Hematopoietic multipotent progenitor cell (in vitro differentiated cells): ENCODE results near the gene GNAL. TPM values are rescaled to one million over a fixed set of nuclear protein-coding genes. Genes with fewer than 3 reads are reported as not detected.

Source experiments
- DNase-seq, 3 donors: peaks; one replicate each; pipeline ENCODE4 v3.0.0-alpha.2; 2011 to 2015; ENCODE audit warnings: low read depth in 2 of 3, low spot score in 2 of 3
- total RNA-seq: library from RNA; depleted of rRNA; stranded (reverse); fragments of >200 nt; gene quantifications from one replicate; pipeline ENCODE4 v1.2.3, GENCODE V29; 2012

Gene GNAL
- total RNA-seq, 1 donor: 0.27 TPM

DNA sequence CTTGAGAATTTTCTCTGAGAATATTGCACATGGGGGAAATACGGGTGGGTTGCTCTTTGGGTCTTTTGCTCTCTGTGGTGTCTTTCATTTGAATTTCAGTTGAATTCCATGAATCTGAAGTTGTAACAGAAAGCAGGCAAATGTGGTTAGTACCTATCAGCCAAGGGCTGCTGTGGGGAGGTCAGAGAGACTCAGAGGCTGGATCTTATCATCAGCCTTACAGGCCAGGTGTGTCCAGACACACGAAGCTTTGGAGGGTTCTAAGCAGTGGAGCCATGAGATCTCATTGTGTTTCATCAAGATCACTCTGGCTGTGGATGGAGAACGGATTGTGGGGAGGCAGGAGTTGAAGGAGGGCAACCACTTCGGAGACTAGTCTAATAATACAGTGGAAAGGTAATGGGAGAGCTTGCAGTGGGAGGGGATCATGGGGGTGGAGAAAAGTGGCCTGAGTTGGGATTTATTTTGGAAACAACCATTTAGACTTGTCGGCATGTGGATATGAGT lies 68.1 kb downstream of the GNAL start:
- no peak for DNase-seq

DNA sequence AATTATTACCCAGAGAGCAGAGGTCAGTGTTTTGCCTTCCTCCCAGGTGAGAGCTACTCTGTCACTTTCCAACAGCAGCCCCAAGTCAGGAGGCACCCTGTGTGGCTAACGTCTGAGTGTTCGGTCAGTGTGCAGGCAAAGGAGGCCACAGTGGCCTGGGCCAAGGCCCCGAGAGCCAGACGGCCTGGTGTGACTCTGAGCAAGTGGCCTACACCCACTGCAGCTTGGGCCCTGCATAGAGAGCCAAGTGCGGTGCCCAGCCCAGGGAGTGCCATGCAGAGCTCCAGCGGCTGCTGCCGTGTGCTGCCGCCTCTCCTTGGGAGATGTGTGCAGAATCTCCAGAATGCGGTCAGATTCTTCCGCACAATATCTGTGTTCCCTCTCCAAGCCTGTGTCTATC lies 70.4 kb downstream of the GNAL start:
- DNase-seq: no peak

DNA sequence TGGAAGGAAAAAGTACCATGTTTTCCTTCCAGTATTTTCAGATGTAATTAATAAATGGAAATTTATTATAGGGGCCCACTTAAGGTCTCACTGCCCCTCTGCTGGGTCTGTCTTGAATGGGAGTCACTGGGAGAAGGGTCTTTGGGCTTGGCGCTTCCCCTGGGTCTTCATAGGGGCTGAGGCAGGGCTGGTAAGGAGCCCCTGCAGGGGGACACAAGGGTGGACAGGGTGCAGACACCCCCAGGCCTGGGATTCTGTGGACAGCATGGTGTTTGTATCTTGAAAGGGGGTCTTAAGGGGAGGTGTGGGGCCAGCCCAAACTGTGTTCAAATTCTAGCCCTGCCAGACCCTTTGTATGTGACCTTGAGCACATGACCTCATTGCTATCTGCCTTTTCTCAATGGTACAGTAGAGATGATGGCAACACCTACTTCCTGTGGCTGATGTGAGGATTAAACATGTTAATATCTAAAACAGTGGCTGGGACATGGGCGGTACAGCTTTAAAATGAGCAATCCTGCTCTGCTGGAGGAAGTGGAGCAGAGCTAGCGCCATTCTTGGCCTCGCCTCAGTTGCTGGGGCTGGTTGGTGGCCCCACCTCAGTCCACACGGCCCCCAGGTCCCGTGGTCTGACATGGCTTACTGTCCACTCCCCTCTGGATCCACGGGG lies 71.6 kb downstream of the GNAL start:
- no peak for DNase-seq

DNA sequence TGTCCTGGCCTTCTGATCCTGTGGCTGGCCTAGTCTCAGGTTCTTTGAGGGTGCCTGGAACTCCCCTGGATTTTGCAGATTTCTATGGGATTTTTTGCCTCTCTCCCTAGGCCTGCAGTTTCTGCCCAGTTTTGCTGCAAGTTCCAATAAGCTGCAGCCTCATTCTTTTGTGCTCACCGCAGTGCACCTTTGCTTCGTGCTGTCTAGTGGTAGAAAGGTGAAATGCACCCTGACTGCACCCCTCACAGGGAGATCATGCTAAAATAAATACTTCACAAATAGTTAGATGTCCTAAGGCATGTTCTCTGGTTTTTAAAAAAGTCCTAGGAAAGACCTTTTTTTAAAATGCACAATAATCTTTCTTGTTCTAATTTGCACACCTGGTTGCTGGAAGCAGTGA lies 72.5 kb downstream of the GNAL start:
- no peak for DNase-seq

DNA sequence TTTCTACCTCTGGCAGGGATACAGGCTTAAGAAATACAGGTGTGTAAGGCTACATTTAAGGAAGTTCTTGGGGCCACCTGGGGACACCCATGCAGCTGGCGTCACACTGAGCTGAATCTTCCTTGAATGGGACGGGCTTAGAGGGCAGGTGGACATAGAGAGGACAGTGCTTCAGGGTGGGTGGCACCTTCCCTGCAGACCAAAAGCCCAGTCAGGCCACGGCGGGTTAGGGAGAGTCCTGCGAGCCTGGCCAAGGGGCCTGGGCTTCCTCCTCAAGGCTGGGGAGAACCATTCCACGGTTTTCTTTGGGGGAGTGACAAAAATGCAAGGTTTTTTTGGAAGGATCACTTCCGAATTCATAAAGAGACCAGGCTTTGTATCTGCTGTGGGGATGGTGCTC lies 73.4 kb downstream of the GNAL start:
- no peak for DNase-seq

DNA sequence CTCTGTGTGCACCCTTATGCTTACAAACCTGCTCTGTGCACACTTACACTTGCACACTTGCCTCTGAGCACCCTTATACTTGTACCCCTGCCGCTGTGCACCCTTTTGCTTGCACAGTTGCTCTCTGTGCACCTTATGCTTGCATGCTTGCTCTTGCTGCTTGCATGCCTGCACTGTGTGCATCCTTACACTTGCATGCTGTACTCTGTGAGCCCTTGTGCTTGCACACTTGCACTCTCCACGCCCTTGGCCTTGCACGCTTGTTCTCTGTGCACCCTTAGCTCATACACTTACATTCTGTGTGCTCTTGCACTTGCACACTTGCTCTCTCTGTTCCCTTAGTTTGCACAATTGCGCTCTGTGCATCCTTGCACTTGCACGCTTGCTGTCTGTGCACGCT lies 78.3 kb downstream of the GNAL start:
- no peak for DNase-seq

DNA sequence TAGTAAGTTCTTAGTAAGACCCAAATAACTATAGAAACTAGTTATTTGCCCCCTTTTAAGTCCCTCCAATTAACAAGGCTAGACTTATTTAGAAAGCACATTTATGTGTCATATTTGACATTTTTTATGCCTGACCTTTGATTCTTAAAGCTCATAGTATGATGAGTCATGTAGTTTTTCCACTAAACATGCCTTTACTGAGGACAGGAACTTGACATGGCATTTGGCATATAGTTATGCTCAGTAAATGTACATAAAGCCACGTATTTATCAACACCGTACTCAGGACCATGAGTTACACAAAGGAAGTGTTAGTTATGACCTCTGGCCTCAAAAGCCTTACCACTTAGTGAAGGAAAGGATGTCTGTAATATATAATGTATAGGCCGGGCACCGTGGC lies 78.9 kb downstream of the GNAL start:
- no peak for DNase-seq

DNA sequence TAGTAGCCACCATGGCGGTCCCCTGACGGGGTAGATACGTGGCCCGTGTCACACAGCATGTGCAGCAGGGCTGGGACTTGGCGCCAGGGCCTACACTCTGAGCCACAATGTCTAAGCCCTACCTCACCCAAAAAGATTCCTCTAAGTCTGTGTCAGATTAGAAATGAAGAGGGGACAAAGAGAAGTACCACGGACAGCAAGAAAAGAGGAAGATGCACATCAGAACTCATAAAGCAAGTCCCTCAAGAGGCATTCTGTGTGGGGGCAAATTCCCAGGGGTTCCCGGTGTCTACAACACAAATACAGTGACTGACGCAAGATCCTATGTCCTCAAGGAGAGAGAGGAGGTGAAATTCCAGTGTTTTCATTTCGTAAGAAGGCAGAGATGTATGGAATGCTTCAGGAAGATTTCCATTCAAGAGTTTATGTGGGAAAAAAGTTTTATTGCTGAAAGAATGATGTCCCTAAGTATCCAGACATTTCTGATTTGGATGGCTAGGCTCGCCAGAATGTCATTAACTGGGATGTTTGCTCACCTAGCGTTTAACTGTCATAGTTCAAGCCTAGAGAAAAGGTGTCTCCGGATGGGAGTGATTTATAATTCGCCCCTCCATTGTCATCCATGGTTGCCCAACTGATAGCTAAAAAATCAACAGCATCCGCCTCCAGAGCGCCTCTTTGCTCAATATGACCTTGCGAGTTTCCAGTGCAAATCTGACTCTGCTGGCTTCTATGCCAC lies 86.5 kb downstream of the GNAL start:
- no peak for DNase-seq

DNA sequence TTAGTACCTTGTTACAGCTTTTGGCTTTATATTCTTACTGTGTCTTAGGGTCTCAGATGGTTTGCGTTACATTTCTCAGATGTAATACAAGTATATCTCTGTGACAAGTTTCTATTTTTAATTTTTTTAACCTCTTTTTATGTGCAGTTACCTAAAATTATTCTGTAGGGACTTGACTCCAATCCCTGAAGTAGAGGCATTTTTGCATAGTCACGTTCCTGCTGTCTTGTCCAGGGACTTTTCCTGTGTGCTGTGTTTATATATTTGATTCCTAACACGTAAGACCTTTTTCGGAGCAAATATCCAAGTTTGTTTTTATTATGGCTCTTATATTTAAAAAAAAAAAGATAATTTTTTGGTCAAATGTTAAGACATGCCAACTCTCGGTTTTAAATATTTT lies 91.0 kb downstream of the GNAL start:
- DNase-seq: no peak

DNA sequence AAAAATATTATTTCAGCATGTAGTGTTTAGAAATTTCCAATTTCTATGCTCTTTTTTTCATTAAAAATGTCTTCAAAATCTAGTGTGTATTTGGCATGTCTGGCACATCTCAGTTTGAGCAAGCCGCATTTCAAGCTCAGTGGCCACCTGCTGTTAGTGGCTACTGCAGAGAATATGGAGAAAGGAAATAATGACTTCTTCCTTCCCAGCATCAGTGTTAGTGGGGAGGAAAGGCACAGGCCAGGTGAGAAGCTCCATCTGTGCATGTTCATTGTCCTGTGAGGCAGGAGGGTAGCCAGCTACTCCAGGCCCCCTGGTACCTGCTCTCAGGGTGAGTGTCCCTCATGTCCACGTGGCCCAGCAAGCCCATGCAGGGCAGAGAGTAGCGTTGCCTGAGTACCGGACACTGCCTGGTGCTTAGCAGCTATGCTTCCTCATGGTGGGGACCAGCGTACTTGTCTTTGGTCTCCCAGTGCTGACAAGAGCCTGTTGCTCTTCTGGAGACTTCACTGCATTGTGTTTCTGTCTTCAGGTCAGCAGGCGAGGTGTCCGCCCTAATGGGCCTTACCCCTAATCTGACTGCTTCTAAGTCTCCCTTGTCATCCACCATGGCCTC lies 94.8 kb downstream of the GNAL start:
- DNase-seq: no peak

DNA sequence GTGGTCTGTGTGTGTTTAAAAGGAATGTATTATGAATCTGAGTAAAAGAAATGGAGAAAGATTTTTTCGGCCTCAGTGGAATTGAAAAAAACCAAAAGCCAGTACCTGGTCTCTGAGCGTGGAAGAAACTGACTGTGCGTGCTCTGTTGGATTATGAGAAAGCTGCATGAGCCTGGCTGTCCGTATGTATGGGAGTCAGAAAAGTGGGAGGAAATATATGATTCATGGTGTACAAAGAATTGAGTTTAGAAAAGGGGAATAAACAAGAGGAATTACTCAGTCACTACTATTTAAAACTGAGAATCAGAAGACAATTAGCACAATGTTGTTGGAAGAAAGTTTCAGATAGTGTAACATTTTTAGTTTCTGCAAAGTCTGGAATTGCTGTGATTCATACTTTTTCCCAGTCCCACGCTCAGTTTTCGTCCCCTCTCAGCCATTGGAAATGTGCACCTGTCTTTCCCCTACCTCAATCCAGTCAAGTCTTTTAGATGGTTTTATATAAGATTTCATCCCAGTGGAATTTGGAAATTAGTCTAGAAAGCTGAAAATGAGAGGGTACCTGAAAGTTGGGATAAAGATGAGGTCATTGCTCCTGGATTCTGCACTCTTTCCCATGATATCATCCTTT lies 95.7 kb downstream of the GNAL start:
- no peak for DNase-seq

DNA sequence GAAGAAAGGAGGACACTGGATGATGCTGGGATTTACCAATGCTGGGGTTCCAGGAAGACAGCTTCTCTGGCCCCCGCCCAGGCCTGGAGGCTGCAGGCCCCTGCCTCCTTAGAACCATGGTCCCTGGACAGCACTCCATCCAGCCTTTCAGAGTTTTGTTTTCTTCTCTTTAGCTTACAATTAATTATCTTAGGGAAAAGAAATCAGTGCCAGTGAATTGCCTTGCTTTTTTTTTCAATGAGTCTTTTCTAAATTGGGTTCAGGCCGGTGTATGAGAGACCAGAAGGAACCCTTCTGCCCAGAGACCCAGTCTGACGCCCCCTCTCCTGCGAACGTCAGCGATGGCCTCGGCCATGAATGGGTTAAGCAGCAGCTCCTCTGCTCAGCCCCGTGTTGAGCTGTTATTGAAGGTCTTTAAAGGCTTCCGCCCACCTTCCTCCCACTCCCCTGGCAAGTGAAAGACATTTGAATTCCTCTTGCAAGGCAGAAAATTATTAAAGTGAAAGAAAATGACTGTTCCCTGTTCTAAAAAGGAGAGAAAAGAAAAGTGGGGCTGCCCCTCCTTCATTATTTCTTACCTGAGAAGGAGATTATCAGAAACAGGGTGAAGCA lies 96.5 kb downstream of the GNAL start:
- no peak for DNase-seq

DNA sequence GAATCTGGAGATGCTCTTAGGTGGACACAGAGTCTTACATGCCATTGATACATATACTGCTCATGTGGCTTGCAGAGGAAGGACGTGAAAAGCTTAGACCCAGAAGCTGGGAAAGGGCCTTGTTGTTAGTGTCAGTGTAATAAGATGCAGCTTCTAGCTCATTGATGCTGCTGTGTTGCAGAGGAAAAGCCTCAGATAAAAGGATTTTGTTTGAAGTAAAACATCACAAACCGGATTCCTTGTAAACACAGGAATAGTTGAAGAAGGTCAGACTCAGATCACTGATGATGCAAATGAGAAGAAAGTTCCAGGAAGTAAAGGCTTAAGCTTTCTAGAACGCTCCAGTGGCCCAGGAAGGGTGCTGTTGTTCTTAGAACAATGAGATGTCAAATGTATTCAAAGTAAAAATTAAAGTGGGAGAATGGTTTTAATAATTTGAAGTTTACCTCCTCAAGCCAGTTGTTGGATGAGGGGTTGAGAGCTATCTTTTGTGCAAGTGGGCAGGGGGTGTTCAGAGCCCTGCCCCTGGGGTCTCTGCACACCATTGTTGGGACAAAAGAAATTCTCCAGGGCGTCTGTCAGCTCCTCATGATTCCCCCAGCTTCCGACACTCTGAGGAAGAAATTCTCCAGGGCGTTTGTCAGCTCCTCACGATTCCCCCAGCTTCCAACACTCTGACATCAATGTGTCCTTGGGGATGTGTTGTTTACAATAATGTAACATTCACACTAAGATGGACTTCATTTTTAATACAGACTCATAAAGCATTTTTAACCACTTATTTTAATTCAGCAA lies 100.8 kb downstream of the GNAL start:
- no peak for DNase-seq

DNA sequence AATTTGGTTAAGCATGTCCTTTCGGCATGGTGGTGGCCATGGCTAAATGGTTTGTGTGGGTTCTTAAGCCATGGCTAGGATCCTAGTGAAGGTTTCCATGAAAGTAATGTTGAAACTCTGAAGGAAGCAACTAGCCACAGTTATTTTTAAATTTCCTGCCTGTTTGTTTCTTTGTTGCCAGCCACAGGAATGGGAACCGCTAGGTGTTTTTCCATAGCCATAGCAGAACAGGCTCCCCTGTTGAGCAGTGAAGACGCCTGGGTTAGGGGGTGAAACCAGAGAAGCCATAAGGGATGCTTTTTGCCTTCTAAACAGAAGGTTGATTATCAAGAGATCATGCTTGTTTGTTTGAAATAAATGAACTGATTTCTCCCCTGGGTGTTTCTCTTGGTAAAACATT lies 102.1 kb downstream of the GNAL start:
- DNase-seq: no peak

DNA sequence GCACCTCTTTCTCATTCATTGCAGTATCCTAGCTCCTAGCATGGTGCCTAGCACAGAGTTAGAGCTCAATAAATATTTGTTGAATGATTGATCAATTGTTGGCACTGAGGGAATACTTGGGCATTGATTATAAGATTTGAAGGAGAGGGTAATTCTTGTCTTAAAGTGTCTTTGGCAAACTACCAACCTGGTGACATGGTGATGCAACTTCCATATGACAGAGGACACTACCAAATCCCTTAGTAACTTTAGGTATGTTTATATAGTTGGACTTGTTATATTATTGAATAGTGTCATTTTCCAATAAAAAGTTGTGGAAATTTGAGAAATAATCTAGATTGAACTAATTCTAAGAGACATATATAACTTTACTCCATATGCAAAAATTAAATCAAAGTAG lies 103.6 kb downstream of the GNAL start:
- DNase-seq: no peak

DNA sequence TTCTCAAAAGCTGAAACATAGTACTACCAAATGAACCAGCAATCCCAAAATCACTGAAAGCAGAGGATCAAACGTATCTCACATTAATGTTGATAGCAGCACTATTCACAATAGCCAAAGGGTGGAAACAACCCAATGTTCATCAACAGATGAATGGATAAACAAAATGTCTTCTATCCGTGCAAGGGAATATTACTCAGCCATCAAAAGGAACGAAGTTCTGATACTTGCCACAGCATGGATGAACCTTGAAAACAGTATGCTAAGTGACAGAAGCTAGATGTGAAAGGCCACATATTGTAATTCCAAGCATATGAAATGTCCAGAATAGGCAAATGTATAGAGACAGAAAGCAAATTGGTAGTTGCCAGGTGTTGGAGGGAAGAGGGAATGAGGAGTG lies 105.1 kb downstream of the GNAL start:
- DNase-seq: no peak

DNA sequence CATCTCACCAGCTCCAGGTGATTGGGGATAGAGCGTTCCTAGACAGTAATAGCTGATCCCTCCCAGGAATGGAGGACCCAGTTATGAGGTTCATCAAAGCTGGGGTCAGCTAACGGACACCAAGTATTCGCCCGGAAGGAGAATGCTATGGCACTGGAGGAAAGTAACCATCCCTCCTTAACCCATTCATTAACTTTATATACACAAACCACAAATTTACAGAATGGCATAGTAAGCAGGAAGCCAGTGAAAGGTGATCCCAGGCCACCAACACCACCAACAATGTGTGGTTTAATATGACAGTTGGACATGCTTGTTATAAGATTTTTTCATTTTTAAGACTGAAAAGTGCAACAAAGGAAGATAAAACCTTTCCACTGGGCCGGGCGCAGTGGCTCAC lies 106.9 kb downstream of the GNAL start:
- no peak for DNase-seq

DNA sequence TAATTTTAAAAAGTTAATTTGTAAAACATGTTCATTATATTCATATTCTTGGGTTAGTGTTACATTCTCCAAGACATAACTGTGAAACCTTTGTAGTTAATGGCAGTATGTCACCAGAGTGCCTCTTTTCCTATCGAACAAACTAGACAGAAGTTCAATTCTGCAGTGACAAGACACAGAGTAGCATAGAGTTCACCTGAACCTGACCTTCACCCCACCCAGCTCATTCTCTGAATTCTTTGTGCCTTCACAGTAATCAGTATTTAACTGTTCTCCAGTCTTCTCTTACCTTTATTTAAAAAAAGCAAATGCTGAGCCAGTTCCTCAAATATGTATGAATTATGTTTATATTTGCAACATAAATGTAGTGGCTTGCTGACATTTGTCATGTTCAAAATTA lies 109.2 kb downstream of the GNAL start:
- DNase-seq: no peak

DNA sequence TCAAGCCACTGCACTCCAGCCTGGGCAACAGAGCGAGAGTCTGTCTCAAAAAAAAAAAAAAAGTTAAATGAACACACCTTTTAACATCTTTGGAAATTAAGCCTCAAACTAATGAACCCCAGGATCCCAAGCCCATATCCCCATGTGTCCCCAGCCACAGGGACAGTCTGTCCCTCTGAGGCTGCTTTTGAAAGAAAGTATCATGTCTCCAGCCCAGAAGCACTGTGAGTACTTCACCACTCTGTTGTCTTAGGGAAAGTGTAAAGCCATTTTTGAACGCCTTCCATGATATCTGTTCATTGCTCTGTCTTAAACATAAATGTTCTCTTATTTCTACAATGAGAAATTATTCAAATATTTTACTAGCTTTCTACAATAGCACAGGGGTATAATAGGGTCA lies 110.0 kb downstream of the GNAL start:
- DNase-seq: no peak

DNA sequence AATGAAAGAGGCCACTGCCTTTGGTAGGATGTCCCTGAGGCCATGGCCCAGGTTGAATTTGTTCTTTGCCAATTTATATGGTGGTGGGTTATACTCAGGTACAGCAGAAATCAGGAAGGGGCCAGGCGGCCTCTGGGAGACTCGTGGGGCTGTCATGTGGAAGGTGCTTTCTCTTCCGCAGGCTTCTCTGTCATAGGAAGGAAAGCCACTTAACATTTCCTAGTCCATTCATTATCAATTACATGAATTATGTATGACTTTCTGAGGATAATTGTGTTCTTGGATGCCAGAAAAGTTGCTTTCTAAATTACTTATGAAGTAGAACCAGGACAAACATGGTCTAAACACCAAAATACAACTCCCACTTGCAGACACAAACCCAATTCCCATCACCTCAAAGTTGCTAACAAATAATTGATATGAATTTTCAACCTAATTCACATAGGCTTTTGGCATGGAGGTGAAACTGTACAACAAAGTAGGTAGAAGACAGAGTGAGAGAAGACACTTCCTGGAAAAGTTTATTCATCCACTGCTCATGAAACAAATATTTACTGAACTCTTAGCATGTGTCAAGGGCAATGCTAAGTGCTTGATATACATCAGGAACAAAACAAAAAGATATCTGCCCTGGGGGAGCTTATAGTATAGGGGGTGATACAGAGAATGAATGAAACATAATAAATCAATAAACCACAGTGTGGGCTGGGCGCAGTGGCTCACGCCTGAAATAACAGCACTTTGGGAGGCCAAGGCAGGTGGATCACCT lies 111.7 kb downstream of the GNAL start:
- no peak for DNase-seq
